ENCODE results near the gene C11orf21. TPM values are rescaled to one million over a fixed set of nuclear protein-coding genes. Genes with fewer than 3 reads are reported as not detected.

Gene C11orf21
- polyA plus RNA-seq, 1 of the 3 experiments (the other 2 are of a cell fraction) = 0.03 TPM

- no peaks in the 10 kb centered on the region for H3K79me2 ChIP-seq (ENCODE audit: insufficient read depth)
- H2AFZ ChIP-seq (ENCODE audit: low read depth) = no peak overlapping the region
- H3K4me1 ChIP-seq (ENCODE audit: control insufficient read depth in 1 of 2, insufficient read depth in 2 of 2, low read depth in 1 of 2, low read length in 1 of 2) = no peaks in the 10 kb centered on the region
- no peak overlapping the region for H3K4me2 ChIP-seq
- no peak for DNase-seq
- no peaks in the 10 kb centered on the region for H4K20me1 ChIP-seq (ENCODE audit: insufficient read depth)
- H3K9me3 ChIP-seq = no peaks in the 10 kb centered on the region
- H3K9me2 ChIP-seq = no peaks in the 10 kb centered on the region
- ChIA-PET POLR2A (no interaction called here), CTCF (no interaction called here)
- TF ChIP-seq YY1 (IDR thresholded peaks at IDR 0.05; ENCODE audit: low read depth) (no peak), SMC3 (IDR thresholded peaks at IDR 0.05; ENCODE audit: low read depth, low read length) (no peak), MXI1 (IDR thresholded peaks at IDR 0.05; ENCODE audit: low read depth, low read length) (no peak), JUND (IDR thresholded peaks at IDR 0.05) (no peak), RXRA (IDR thresholded peaks at IDR 0.05; ENCODE audit: borderline replicate concordance, low read depth) (no peak), FOXJ3 (CRISPR knock-in tag; IDR thresholded peaks at IDR 0.05) (no peak)
- no peak overlapping the region for H3K4me3 ChIP-seq (ENCODE audit: low read depth in 2 of 2, low read length in 1 of 2)
- WGBS (ENCODE audit: low lambda C conversion rate) = 67% methylated on average over 9 of the region's 9 CpGs
- no peak overlapping the region for H3K27ac ChIP-seq (ENCODE audit: low read depth in 2 of 2, low read length in 1 of 2)
- no peaks in the 10 kb centered on the region for H3F3A ChIP-seq (replicated peaks; ENCODE audit: insufficient read depth)
- H3K36me3 ChIP-seq (replicated peaks in 1 of 2; ENCODE audit: control insufficient read depth in 1 of 2, insufficient read depth in 2 of 2, low read length in 1 of 2) = no peaks in the 10 kb centered on the region
- H3K27me3 ChIP-seq (ENCODE audit: insufficient read depth) = no peaks in the 10 kb centered on the region
- H3K9ac ChIP-seq = no peak overlapping the region
Measured at GRCh38 chr11:2329551-2329950, 27.8 kb upstream of the C11orf21 start.

GRCh38 chr11:2328656-2329354, 27.1 kb upstream of the C11orf21 start:
- Histone ChIP-seq H3K9me2 (no peaks in the 10 kb centered on the region), H3K9ac (no peak overlapping the region), H3K27ac (ENCODE audit: low read depth in 2 of 2, low read length in 1 of 2) (no peak overlapping the region), H3K4me3 (ENCODE audit: low read depth in 2 of 2, low read length in 1 of 2) (no peak overlapping the region), H3K4me2 (no peak overlapping the region), H4K20me1 (ENCODE audit: insufficient read depth) (no peaks in the 10 kb centered on the region), H3K27me3 (ENCODE audit: insufficient read depth) (no peaks in the 10 kb centered on the region), H3K4me1 (ENCODE audit: control insufficient read depth in 1 of 2, insufficient read depth in 2 of 2, low read depth in 1 of 2, low read length in 1 of 2) (no peaks in the 10 kb centered on the region), H3F3A (replicated peaks; ENCODE audit: insufficient read depth) (no peaks in the 10 kb centered on the region), H3K79me2 (ENCODE audit: insufficient read depth) (no peaks in the 10 kb centered on the region), H3K36me3 (replicated peaks in 1 of 2; ENCODE audit: control insufficient read depth in 1 of 2, insufficient read depth in 2 of 2, low read length in 1 of 2) (no peaks in the 10 kb centered on the region), H2AFZ (ENCODE audit: low read depth) (no peak overlapping the region), H3K9me3 (no peaks in the 10 kb centered on the region)
- CTCF ChIA-PET = interaction anchor here (1.1 kb wide), 1 partner anchor 92 kb away, joined by 3 read pairs; no protein-coding TSS in a partner anchor
- WGBS (ENCODE audit: low lambda C conversion rate) = 68% methylated on average over 15 of the region's 15 CpGs
- POLR2A ChIA-PET = no interaction called here
- no peak for DNase-seq
- no peak for TF ChIP-seq GATA2 (CRISPR knock-in tag; IDR thresholded peaks at IDR 0.05)
- no peak for TF ChIP-seq USF2 (IDR thresholded peaks at IDR 0.05; ENCODE audit: borderline replicate concordance, low read depth, low read length)
- no peak for TF ChIP-seq EZH2phosphoT487 (IDR thresholded peaks at IDR 0.05; ENCODE audit: borderline replicate concordance, low read depth)
- no peak for TF ChIP-seq GABPA (IDR thresholded peaks at IDR 0.05; ENCODE audit: low read depth)
- no peak for TF ChIP-seq RAD21 (IDR thresholded peaks at IDR 0.05; ENCODE audit: low read length)
- TF ChIP-seq RFX5 (IDR thresholded peaks at IDR 0.05; ENCODE audit: low read length) = no peak
- TF ChIP-seq TAF1 (IDR thresholded peaks at IDR 0.05; ENCODE audit: borderline replicate concordance, low read depth, low read length) = no peak
